ENCODE results near the gene SLC26A11.

GRCh38 chr17:80183581-80184422 lies 36.4 kb upstream of the SLC26A11 start:
- TF ChIP-seq CTCF (conservative IDR thresholded peaks at IDR 0.05 in 1 of 2, IDR thresholded peaks at IDR 0.05 in 1 of 2; ENCODE audit: extremely low read depth in 1 of 2, insufficient read depth in 1 of 2, low read depth in 1 of 2, low read length in 2 of 2), result no peak
- TF ChIP-seq EZH2 (IDR thresholded peaks at IDR 0.05; ENCODE audit: borderline replicate concordance, low read length), result no peak
